B cell (primary cell): Measurements from ENCODE around the gene UBAC1. TPM values are rescaled to one million over a fixed set of nuclear protein-coding genes. Genes with fewer than 3 reads are reported as not detected.

Source experiments
- ATAC-seq: fragments of 200-7000 bp; cut with Tn5 transposase; one replicate; pipeline ENCODE4 v1.10.0; 2021; ENCODE audit warnings: low read depth, mild to moderate bottlenecking, moderate number of reproducible peaks, moderate library complexity
- CTCF ChIA-PET: fragments of 350-600 bp; sonication (Branson Sonifier 250); formaldehyde crosslinking; loops from one replicate; lab custom pipeline; 2021; ENCODE audit warnings: antibody characterized with exemption, inconsistent platforms; lab: Charles Lee
- POLR2A ChIA-PET: fragments of 350-600 bp; sonication (Branson Sonifier 250); formaldehyde crosslinking; loops from one replicate; lab custom pipeline; 2021; ENCODE audit warnings: antibody characterized with exemption; lab: Charles Lee
- DNase-seq: peaks from one replicate; pipeline ENCODE4 v3.0.0; 2013
- H2AFZ ChIP-seq: 2 replicates; pipeline ENCODE4 v1.6.1; 2012; ENCODE audit warnings: mild to moderate bottlenecking, low read depth, low read length; ENCODE audit not compliant: insufficient read depth, poor library complexity, severe bottlenecking
- H3K27ac ChIP-seq, 2 donors: 1 replicate in 1 of 2; 2 replicates in 1 of 2; pipeline ENCODE4 v1.5.1; 2012 to 2013; ENCODE audit warnings: low read length in 2 of 2, mild to moderate bottlenecking in 2 of 2, moderate library complexity in 1 of 2
- H3K27me3 ChIP-seq, 4 experiments: fragments of 200-600 bp in 1 of 4; sonication (generic) in 1 of 4; replicated peaks in 1 of 4; 1 replicate in 2 of 4; 2 replicates in 2 of 4; pipeline versions ENCODE4 v1.6.1 to v1.7.0; 2013 to 2016; ENCODE audit warnings: low read length in 3 of 4, mild to moderate bottlenecking in 2 of 4, mixed read lengths in 1 of 4, moderate library complexity in 1 of 4; ENCODE audit not compliant: insufficient read depth in 4 of 4, control insufficient read depth in 3 of 4; ENCODE audit errors: control extremely low read depth in 1 of 4
- H3K36me3 ChIP-seq, 2 experiments: replicated peaks in 1 of 2; 1 replicate in 1 of 2; 2 replicates in 1 of 2; pipeline versions ENCODE4 v1.6.1 to v1.7.1; 2013; ENCODE audit warnings: low read length in 1 of 2; ENCODE audit not compliant: insufficient read depth in 2 of 2, control insufficient read depth in 1 of 2; ENCODE audit errors: control extremely low read depth in 1 of 2, extremely low read depth in 1 of 2
- H3K4me1 ChIP-seq, 2 donors: fragments of 200-600 bp in 1 of 2; sonication (generic) in 1 of 2; 1 replicate in 1 of 2; 2 replicates in 1 of 2; pipeline versions ENCODE4 v1.5.1 to v1.6.1; 2013 to 2017; ENCODE audit warnings: low read length in 2 of 2; ENCODE audit not compliant: control insufficient read depth in 2 of 2, insufficient read depth in 2 of 2
- H3K4me2 ChIP-seq: replicated peaks from 2 replicates; pipeline ENCODE3; 2012; ENCODE audit warnings: mild to moderate bottlenecking, low read depth, low read length; ENCODE audit not compliant: poor library complexity, severe bottlenecking
- H3K4me3 ChIP-seq, 5 experiments: fragments of 200-600 bp in 1 of 5; sonication (generic) in 1 of 5; 1 replicate in 3 of 5; 2 replicates in 2 of 5; pipeline versions ENCODE4 v1.5.1 to v1.7.0; 2011 to 2016; ENCODE audit warnings: low read length in 4 of 5, mild to moderate bottlenecking in 4 of 5, low read depth in 2 of 5, control low read depth in 1 of 5, moderate library complexity in 1 of 5; ENCODE audit not compliant: insufficient read depth in 1 of 5; ENCODE audit errors: control extremely low read depth in 1 of 5, extremely low read depth in 1 of 5
- H3K79me2 ChIP-seq: fragments of 200-600 bp; sonication (generic); one replicate; pipeline ENCODE4 v1.6.0; 2016; ENCODE audit warnings: low read length; ENCODE audit not compliant: control insufficient read depth, insufficient read depth
- H3K9ac ChIP-seq: fragments of 200-600 bp; sonication (generic); 2 replicates; pipeline ENCODE4 v1.6.1; 2017; ENCODE audit warnings: mild to moderate bottlenecking, low read length, moderate library complexity
- H3K9me3 ChIP-seq, 3 donors: one replicate each; pipeline versions ENCODE4 v1.6.1 to v1.7.1; 2013; ENCODE audit warnings: low read length in 2 of 3; ENCODE audit not compliant: control insufficient read depth in 2 of 3, insufficient read depth in 1 of 3; ENCODE audit errors: control extremely low read depth in 1 of 3
- H4K20me1 ChIP-seq: 2 replicates; pipeline ENCODE4 v1.6.0; 2012; ENCODE audit warnings: mild to moderate bottlenecking, low read length; ENCODE audit not compliant: insufficient read depth, control insufficient read depth, poor library complexity, severe bottlenecking
- H3K27ac Mint-ChIP-seq: one replicate; pipeline ENCODE4 v1.8.0; 2021; ENCODE audit warnings: mixed read lengths
- H3K27me3 Mint-ChIP-seq: one replicate; pipeline ENCODE4 v1.8.0; 2021; ENCODE audit warnings: mixed read lengths
- H3K4me1 Mint-ChIP-seq: one replicate; pipeline ENCODE4 v1.8.0; 2021; ENCODE audit warnings: mixed read lengths
- H3K4me3 Mint-ChIP-seq: one replicate; pipeline ENCODE4 v1.8.0; 2021; ENCODE audit warnings: mixed read lengths
- H3K9me3 Mint-ChIP-seq: one replicate; pipeline ENCODE4 v1.8.0; 2022; ENCODE audit warnings: mixed read lengths; ENCODE audit not compliant: insufficient read depth
- CTCF ChIP-seq: fragments of 200-600 bp; IDR thresholded peaks from one replicate; pipeline ENCODE4 v1.8.0; 2022; ENCODE audit warnings: antibody characterized with exemption, mild to moderate bottlenecking
- EZH2 ChIP-seq: IDR thresholded peaks from 2 replicates; pipeline ENCODE4 v1.6.1; 2012; ENCODE audit warnings: borderline replicate concordance, low read depth, mild to moderate bottlenecking, moderate library complexity, low read length; ENCODE audit not compliant: insufficient read depth, poor library complexity, severe bottlenecking
- WGBS: methylation state at CpG from one replicate; pipeline ENCODE4 v1.1.5; 2013; ENCODE audit warnings: missing lambda C conversion rate; ENCODE audit not compliant: insufficient coverage; 5-methylcytosine and 5-hydroxymethylcytosine counted together
- intact Hi-C: fragments of 100-400 bp; cut with micrococcal nuclease; formaldehyde crosslinking; loops from one replicate; pipeline ENCODE4 v1.10.0; 2022
- polyA plus RNA-seq: library from polyadenylated mRNA; depleted of rRNA; stranded (reverse); fragments of >200 nt; gene quantifications from 2 replicates; pipeline ENCODE4 v1.2.3, GENCODE V29; 2012
- total RNA-seq, 2 donors: library from RNA; stranded (reverse); fragments of 120-200 nt in 1 of 2; gene quantifications; 1 replicate in 1 of 2; 2 replicates in 1 of 2; pipeline versions ENCODE4 v1.2.3 to v1.2.4, GENCODE V29; 2013 to 2022

The UBAC1 gene
- total and polyA plus RNA-seq, 2 donors (not counting 1 experiment from before 2014, with no cell fraction given), result 30.8 to 31.1 TPM

GRCh38 chr9:135908093-135908753, 53.0 kb downstream of the UBAC1 start:
- Histone ChIP-seq H3K27ac (peak overlapping the region; percentile 44 to 74), H3K4me3 (peak overlapping the region; percentile 38 to 85 (median 84)), H3K79me2 (peaks cover 65% of the 10 kb centered on the region), H4K20me1 (peaks cover 43% of the 10 kb centered on the region), H3K4me1 (peaks cover 20 to 23% of the 10 kb centered on the region in 2 donors), H3K4me2 (peak overlapping the region; percentile 97), H3K9ac (peak overlapping the region; percentile 83), H3K27me3 (no peaks in the 10 kb centered on the region), H3K36me3 (peaks cover 0 to 15% of the 10 kb centered on the region in 2 experiments), H2AFZ (peak overlapping the region; percentile 94), H3K9me3 (peaks cover 0 to 12% (median 0%) of the 10 kb centered on the region in 3 donors)
- DNase-seq (no peak), ATAC-seq (no peak)
- no peak for TF ChIP-seq CTCF
- TF ChIP-seq EZH2, result no peak
- H3K27me3 Mint-ChIP-seq, result no peaks in the 10 kb centered on the region
- no peaks in the 10 kb centered on the region for H3K9me3 Mint-ChIP-seq
- WGBS, result 20% methylated on average over 42 of the region's 42 CpGs
- POLR2A ChIA-PET, result no interaction called here
- peak overlapping the region; percentile 81 for H3K27ac Mint-ChIP-seq
- peaks cover 43% of the 10 kb centered on the region for H3K4me1 Mint-ChIP-seq
- H3K4me3 Mint-ChIP-seq, result peak overlapping the region; percentile 88
- intact Hi-C loops, result loop anchor here (5.0 kb wide), 1 partner anchor 454 kb away; the partner anchor contains the start of gene DNLZ
- CTCF ChIA-PET, result interaction anchor here (2.1 kb wide), 1 partner anchor 44 kb away, joined by 7 read pairs; no protein-coding TSS in a partner anchor
